ENCODE data around the gene GPHN. TPM values are rescaled to one million over a fixed set of nuclear protein-coding genes. Genes with fewer than 3 reads are reported as not detected.

The GPHN gene
- total and polyA plus RNA-seq, 10 of the 15 experiments (the other 5 are each of a cell fraction or from before 2014, with no cell fraction given), result 22.3 to 48.8 (median 33.1) TPM

- POLR2A ChIA-PET, result interaction anchor here (0.6 kb wide), 1 partner anchor 56 kb away, joined by 4 read pairs; no protein-coding TSS in a partner anchor
- DNase-seq (ENCODE audit: low read depth, low spot score) (no peak), FAIRE-seq (no peak), ATAC-seq (no peak)
- no peaks in the 10 kb centered on the region; a peak in 1 of 4 replicates for H3K36me3 ChIP-seq (ENCODE audit: control insufficient read depth in 2 of 2, insufficient read depth in 2 of 2, low read length in 1 of 2)
- WGBS (ENCODE audit: insufficient coverage, insufficient replicate concordance, low lambda C conversion rate, missing lambda C conversion rate), result 59% methylated on average over 3 of the region's 3 CpGs
- H3K27ac ChIP-seq (ENCODE audit: control insufficient read depth, insufficient read depth), result no peak overlapping the region
- SMC1A ChIA-PET (ENCODE audit: uncharacterized antibody, unreplicated experiment), result interaction anchor here (0.6 to 1.4 kb wide), 2 partner anchors 16 to 234 kb away, joined by 3 to 4 read pairs; no protein-coding TSS in a partner anchor
- H3K4me1 ChIP-seq (ENCODE audit: control insufficient read depth, insufficient read depth, low read length), result no peaks in the 10 kb centered on the region
- intact Hi-C loops (cut with micrococcal nuclease; ENCODE audit: unreplicated experiment) (no loop called here), in situ Hi-C loops (cut with MboI) (no loop called here)
- no peaks in the 10 kb centered on the region for H4K20me1 ChIP-seq (ENCODE audit: control insufficient read depth, insufficient read depth)
- H3K4me3 ChIP-seq, result no peak overlapping the region
- no peaks in the 10 kb centered on the region for H3K9me3 ChIP-seq (replicated peaks; ENCODE audit: control insufficient read depth, insufficient read depth, low read length)
- RAD21 ChIA-PET (ENCODE audit: unreplicated experiment), result interaction anchor here (1.0 kb wide), 1 partner anchor 509 kb away, joined by 3 read pairs; no protein-coding TSS in a partner anchor
- no peaks in the 10 kb centered on the region for H3K79me2 ChIP-seq (ENCODE audit: control insufficient read depth, insufficient read depth, low read length)
- H3K4me2 ChIP-seq (ENCODE audit: control insufficient read depth, insufficient read depth), result no peak overlapping the region
- CTCF ChIA-PET, result interaction anchor here (0.7 to 1.0 kb wide), 2 partner anchors 11 to 509 kb away, joined by 3 read pairs; no protein-coding TSS in a partner anchor
- no peak overlapping the region for H3K9ac ChIP-seq (ENCODE audit: control insufficient read depth, insufficient read depth, low read length)
- H3K27me3 ChIP-seq (replicated peaks in 1 of 2; ENCODE audit: control insufficient read depth in 2 of 2, insufficient read depth in 2 of 2, low read length in 1 of 2), result no peaks in the 10 kb centered on the region
- no TSS peak for BruUV-seq (replicated peaks)
- no peak overlapping the region for H2AFZ ChIP-seq (ENCODE audit: control insufficient read depth, low read depth, low read length)
- TF ChIP-seq ELK1 (IDR thresholded peaks at IDR 0.05; ENCODE audit: low read depth, low read length), result no peak
- no peak for TF ChIP-seq BRCA1 (IDR thresholded peaks at IDR 0.05; ENCODE audit: low read depth, low read length)
- no peak for TF ChIP-seq CTCF (IDR thresholded peaks at IDR 0.05 in 2 of 3, conservative IDR thresholded peaks at IDR 0.05 in 1 of 3; ENCODE audit: control insufficient read depth in 2 of 3, extremely low read depth in 1 of 3, insufficient read depth in 1 of 3, low read depth in 3 of 3, low read length in 3 of 3)
- TF ChIP-seq NR2F1 (conservative IDR thresholded peaks at IDR 0.05), result no peak
- no peak for TF ChIP-seq SMAD1 (IDR thresholded peaks at IDR 0.05; ENCODE audit: low read depth, partially characterized antibody)
- no peak for TF ChIP-seq CBFB (IDR thresholded peaks at IDR 0.05; ENCODE audit: low read depth)
- no peak for TF ChIP-seq NKRF (conservative IDR thresholded peaks at IDR 0.05)
- TF ChIP-seq WRNIP1 (IDR thresholded peaks at IDR 0.05; ENCODE audit: borderline replicate concordance, low read depth, low read length), result no peak
- TF ChIP-seq LARP7 (IDR thresholded peaks at IDR 0.05), result no peak
- TF ChIP-seq ZNF384 (IDR thresholded peaks at IDR 0.05; ENCODE audit: borderline replicate concordance, low read depth, low read length), result no peak
- no peak for TF ChIP-seq FOXK2 (IDR thresholded peaks at IDR 0.05)
- TF ChIP-seq YY1 (IDR thresholded peaks at IDR 0.05; ENCODE audit: low read depth, low read length), result no peak
- TF ChIP-seq ZBTB4 (CRISPR knock-in tag; IDR thresholded peaks at IDR 0.05), result no peak
- no peak for TF ChIP-seq JUNB (IDR thresholded peaks at IDR 0.05)
- TF ChIP-seq FOS (IDR thresholded peaks at IDR 0.05; ENCODE audit: borderline replicate concordance, extremely low read depth, insufficient read length), result no peak
Observed at GRCh38 chr14:67133595-67134441, 625.9 kb downstream of the GPHN start.
